HG02588 (cell line): ENCODE data around the gene CASS4.
"Not testable (repeated sequence)": the region's sequence is repeated elsewhere in the genome, so short reads cannot be mapped to it uniquely, and the experiment has no call there.

Source experiments
- ATAC-seq: cut with Tn5 transposase; IDR thresholded peaks from one replicate; pipeline ENCODE4 v1.9.1; 2021; ENCODE audit warnings: mild to moderate bottlenecking, moderate library complexity; ENCODE audit not compliant: unreplicated experiment

The CASS4 gene

GRCh38 chr20:56411759-56412472 lies at the start of gene CASS4:
Gene CASS4 (plus strand): TSS chr20:56412260. CDS start chr20:56412459, 199 bp downstream.
- ATAC-seq = no peak

DNA sequence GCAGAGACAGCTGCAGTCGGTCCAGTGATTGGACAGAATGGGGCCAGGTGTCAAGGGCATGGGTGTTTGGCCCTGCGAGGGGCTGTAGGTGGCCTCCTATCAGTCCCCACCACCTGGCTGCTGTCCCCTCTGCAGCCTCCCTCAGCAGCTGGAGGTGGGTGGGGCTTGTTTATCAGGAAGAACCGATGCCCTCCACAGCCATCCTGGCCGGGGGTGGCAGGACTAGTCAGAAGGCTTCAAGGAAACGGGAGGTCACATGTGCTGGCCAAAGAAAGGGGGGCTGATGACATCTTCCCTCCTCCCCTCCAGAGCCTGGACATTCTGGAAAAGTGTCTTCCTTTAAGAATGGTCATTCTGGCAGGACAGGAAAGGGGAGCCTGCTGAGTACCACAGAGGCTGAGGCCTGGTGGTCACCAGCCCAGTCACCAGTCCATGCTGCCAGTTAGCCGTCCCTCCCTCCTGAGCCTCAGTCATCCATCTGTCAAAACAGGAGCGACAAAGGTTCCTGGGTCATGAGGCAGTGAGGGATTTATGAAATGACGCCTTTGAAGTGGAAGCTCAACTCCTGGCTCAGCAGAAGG lies 49.1 kb upstream of the CASS4 start:
- no peak for ATAC-seq

- ATAC-seq = no peak
These were observed 48.6 kb upstream of the CASS4 start for GRCh38 chr20:56363491-56363890.

- ATAC-seq = no peak
These were observed 43.5 kb upstream of the CASS4 start for GRCh38 chr20:56368351-56369134.

DNA sequence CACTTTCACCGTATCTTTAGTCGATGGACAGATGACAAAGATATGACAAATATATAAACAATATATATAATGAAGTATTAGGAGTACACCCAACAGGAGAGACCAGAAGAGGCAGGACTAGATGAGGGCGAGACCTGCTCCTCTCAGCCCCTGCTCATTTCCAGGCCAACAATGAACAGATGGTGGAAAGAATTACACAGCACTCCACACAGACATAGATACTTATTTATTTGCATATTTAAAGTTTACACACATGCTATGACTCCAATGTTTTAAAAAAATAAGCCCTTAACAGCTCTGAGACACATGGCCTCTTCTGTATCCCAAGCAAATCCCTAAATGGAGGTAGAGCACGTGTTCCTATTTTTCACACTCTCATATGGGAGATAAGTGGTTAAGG lies 42.9 kb upstream of the CASS4 start:
- ATAC-seq = no peak

GRCh38 chr20:56371977-56372376 lies 40.1 kb upstream of the CASS4 start:
- no peak for ATAC-seq

DNA sequence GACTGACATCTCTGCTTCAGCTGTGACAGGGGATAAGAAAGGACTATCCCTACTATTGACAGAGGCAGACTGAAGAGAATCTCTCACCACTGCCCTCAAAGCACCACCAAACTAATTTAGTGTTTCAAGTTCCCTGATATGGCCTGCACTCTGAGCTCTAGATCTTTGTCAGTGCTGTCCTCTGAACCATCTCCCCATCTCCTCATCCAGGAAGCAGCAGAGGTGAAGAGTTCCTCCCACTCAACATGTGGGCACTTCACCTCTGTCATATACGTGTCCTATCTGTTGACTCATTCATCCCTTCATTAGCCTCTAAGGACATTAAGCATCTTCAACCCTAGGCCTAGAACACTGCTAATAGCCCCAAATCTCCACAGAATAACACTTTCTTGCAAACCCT lies 39.2 kb upstream of the CASS4 start:
- no peak for ATAC-seq

DNA sequence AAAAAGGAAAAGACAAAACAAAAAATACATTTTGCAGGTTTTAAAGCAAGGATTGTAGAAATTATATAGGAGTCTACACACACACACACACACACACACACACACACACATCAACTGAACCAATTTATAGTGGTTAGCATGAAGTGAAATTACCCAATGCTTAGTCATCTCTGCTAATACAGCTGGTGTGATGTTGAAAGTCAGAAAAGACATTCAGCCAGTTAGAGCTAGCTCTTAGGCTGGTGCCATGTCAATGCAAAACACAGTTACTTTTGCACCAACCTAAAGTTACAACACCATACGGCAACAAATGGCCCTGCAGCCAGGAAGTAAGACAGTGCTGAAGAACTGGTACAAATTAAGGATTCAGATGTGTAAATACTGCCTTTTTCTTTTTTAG lies 38.1 kb upstream of the CASS4 start:
- ATAC-seq = no peak

DNA sequence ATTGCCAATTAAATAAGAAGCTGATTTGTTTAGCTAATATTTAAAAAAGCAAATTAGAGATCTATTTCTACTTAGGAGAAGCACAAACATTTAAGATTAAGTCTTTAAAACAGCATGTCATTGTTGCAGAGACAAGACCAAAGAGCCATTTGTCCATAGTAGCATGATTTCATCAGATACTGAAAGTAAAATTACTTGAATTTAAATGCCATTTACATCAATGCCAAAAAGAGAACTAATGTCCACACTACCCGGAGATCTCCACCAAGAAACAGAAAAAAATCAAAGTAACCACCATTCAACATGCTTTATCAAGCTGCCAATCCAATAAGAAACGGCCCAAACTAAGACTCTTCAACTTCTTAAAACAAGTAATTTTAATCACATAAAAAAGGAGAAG lies 35.7 kb upstream of the CASS4 start:
- no peak for ATAC-seq

- no peak for ATAC-seq
These were observed 33.7 kb upstream of the CASS4 start for GRCh38 chr20:56378386-56378785.

- no peak for ATAC-seq
These were observed 31.7 kb upstream of the CASS4 start for GRCh38 chr20:56380375-56380774.

- ATAC-seq = peak; percentile 50
These were observed 30.6 kb upstream of the CASS4 start for GRCh38 chr20:56381501-56381900.

DNA sequence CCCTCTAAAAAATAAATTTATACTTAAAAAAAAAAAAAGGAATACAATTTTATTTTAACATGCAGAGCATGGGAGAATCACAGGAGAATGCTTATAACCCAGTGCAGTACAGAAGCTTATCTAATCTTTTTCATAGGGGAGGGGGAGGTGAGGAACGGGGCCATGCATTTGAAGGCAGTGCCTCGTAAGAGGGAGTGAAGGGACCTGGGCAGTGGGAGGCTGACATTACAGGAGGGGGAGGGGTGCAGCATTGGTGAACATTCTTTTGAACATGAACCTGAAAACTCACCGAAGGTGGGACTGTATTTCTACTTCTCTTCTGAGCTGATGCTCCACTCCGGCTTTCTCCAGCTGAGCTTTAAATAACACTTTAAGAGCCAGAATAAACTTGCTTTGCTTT lies 29.4 kb upstream of the CASS4 start:
- no peak for ATAC-seq

DNA sequence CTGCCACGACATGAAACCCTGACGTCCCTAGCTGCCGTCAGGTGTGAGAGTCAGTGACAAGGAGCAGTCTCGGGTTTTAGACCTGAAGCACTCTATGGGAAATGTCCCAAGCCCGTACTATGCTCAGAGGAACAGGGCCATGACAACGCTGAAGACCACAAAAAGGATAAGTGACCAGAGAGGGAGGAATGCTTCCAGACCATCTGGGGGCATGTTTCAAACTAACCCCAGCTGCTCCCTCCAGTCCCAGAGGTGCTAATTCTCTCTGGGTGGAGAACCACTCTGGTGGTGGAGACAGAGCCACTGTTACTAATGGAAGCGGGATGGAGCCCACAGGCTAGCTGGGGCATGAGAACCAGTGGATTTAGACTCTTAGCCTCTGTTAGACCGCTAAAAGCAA lies 28.7 kb upstream of the CASS4 start:
- no peak for ATAC-seq

- ATAC-seq = no peak
These were observed 26.9 kb upstream of the CASS4 start for GRCh38 chr20:56385130-56385529.

- no peak for ATAC-seq
These were observed 25.8 kb upstream of the CASS4 start for GRCh38 chr20:56386219-56386618.

DNA sequence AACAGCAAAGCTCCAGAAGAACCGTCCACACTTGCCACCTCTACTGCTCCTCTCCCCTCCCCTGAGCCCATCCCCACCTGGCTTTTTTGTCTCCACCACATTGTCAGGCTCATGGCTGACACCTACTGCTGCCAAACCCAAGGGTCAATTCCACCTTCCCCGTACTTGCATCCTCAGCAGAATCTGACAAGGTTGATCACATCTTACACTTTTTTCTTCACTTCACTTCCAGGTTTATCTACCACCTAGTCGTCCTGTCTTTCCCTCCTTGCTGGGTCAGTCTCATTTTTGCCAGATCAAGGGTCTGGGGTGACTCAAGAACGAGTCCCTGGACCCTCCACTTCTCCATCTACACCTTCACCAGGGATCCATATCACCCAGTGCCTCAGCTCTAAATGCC lies 23.2 kb upstream of the CASS4 start:
- ATAC-seq = no peak

GRCh38 chr20:56389807-56390206 lies 22.3 kb upstream of the CASS4 start:
- no peak for ATAC-seq

DNA sequence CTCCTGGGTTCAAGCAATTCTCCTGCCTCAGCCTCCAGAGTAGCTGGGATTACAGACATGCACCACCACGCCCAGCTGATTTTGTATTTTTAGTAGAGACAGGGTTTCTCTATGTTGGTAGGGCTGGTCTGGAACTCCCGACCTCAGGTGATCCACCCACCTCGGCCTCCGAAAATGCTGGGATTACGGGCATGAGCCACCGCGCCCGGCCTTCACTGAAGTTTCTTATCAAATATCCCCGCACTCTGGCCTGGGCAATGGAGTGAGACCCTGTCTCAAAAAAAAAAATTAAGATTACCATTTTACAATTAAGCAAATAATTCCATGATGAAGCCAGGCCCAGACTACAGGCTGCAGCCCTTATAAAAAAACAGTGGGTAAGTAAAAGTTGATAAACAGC lies 21.7 kb upstream of the CASS4 start:
- not testable (repeated sequence) for ATAC-seq

DNA sequence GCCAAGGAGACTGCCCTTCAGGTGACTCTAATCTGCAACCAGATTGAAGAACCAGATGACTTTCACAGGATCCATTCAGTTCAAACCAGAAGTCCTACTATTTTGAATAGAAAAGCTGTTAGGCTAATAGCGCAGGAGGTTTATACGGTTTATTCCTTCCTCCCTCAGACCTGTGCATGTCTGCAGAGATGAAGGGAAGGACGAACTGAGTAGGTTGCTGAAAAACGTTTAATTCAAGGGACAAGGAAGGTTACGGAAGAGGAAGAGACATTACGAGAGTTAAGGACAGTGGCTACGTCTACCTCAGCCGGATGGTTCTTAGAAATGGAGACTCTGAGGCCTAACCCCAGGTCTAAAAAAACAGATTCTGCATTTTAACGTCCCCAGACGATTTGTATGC lies 21.0 kb upstream of the CASS4 start:
- no peak for ATAC-seq

GRCh38 chr20:56391596-56392131 lies 20.4 kb upstream of the CASS4 start:
- ATAC-seq = peak; percentile 28
